ENCODE measurements around the gene HES2.
"Not testable (repeated sequence)": the region's sequence is repeated elsewhere in the genome, so short reads cannot be mapped to it uniquely, and the experiment has no call there.

HES2 gene

DNA sequence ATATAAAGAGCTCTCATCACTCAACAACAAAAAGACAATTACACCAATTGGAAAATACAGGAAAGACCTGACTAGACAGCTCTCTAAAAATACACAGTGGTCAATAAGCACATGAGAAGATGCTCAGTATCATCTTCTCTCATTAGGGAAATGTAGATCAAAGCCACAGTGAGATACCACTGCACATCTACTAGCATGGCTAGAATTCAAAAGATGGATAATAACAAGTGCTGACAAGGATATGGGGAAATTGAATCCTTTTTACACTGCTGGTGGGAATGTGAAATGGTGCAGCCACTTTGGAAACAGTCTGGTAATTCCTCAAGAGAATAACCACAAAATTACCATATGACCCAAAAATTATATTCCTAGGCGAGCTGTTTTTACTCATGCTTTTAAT is 35.6 kb downstream of the HES2 start:
- no peak for DNase-seq

- no peak for DNase-seq
Observed at GRCh38 chr1:6380037-6380436, 39.7 kb downstream of the HES2 start.

DNA sequence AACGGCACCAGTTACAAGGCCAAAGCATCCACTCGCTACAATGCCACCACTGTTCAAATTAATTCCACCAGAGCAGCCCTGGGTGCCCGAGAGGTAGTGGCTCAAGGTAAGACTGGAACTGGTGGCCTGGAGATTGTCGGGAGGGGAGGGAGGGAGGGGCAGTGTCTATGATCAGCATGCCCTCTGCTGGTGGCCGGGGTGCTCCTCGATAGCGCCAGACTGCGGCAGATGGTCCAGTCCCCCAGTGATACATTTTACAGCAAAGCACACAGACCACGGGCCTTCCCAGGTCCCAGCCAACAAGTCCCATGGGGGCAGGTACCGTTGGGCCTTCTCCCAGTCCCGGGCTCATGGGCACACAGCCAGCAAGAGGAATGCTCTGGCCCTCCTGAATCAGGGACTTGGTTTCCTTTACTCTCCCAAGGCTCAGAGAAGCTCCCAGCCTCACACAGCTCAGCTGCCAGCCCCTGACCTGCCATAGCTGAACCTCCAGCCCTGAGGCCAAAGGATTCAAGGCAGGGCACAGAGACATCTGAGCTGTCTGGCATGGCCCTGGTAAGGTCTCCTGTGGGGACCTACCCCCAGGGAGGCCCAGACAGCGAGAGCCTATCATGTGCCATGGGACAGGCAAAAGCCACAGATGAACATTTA is 41.5 kb downstream of the HES2 start:
- no peak for DNase-seq

DNA sequence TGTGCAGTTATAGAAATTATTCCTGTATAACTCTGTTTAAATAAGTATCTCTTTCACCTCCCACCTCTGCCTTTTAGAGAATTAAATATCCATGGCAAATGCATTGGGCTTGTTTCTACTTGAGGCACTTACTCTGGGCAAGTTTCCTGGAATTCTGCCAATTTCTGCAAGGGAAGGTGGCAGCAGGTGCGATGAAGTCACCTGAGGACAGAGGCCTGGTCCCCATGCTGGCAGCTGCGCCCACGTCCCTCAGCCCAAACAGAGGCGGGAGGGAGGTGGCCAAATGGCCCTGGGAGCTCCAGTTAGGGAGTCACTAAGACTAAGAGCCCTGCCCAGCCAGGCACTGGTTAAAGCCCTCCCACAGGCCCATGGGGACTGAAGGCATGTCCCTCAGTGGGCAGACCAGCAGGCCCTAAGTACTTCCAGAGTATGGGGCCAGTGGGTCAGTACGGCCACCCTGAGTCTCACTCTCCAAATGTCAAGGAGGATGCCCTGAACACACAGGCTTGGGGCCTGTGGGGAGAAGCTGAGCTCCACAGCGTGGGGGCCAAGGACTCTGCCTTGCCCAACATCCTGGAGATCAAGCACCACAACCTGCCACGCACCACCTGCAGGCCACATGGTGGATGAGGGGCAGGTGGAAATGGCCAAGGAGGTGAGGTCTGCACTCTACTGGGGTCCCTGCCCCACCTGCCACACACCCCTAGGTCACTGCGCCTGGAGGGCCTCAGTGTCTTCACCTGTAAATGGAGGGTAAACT is 45.6 kb downstream of the HES2 start:
- no peak for DNase-seq

- DNase-seq: not testable (repeated sequence)
Observed at GRCh38 chr1:6372236-6372635, 47.5 kb downstream of the HES2 start.

DNA sequence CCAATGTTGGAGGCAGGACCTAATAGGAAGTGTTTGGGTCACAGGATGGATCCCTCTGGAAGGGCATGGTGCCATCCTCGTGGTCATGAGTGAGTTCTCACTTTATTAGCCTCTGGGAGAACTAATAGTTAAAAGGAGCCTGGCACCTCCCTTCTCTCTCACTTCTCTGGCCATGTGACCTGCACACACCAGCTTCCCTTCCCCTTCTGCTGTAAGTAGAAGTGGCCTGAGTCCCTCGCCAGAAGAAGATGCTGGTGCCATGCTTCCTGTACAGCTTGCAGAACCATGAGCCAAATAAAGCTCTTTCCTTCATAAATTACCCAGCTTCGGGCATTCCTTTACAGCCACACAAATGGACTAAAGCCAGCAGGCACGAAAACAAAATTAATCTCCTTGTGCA is 49.7 kb downstream of the HES2 start:
- no peak for DNase-seq

DNA sequence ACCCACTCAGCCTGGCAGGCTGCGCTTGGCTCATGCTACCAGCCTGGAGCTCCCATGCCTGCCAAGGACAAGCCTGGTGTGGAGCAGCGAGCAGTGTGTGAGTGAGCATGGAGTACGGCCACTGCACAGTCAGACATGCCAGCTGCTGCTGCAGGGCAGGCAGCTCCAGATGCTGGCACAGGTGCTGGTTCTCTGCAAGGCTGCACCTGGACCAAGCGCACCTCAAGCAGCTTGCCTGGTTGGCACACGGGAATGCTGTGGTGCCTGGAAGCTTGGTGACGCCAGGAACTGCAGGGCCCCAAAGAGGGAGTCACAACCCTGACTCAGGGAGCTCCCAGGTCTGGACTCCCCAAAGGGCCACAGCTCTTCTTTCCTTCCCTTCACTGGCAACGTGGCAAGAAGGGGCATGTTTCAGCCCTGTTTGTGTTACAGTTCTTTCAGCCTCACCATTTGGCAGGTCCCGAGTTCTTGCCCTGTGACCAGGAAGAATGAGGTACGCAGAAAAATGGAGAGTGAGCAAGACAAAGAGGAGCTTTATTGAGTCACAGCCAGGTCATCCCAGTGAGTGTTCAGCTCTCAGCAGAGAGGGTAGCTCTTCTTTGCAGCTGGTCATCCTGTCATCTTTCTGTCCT is 52.2 kb downstream of the HES2 start:
- DNase-seq: no peak

DNA sequence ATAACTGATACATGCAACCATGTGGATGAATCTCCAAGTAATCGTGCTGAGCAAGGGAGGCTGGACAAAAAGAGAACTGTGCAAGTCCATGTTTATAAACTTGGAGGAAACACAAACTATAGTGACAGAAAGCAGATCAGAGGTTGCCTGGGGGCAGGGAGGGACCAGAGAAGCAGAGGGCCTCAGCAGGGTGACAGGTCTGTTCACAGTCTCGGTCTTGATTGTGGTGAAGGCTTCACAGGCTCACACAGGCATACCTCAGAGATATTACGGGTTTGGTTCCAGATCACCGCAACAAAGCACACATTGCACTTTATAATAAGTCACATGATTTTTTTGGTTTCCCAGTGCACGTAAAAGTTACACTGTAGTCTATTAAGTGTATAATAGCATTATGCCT is 54.7 kb downstream of the HES2 start:
- DNase-seq: no peak

DNA sequence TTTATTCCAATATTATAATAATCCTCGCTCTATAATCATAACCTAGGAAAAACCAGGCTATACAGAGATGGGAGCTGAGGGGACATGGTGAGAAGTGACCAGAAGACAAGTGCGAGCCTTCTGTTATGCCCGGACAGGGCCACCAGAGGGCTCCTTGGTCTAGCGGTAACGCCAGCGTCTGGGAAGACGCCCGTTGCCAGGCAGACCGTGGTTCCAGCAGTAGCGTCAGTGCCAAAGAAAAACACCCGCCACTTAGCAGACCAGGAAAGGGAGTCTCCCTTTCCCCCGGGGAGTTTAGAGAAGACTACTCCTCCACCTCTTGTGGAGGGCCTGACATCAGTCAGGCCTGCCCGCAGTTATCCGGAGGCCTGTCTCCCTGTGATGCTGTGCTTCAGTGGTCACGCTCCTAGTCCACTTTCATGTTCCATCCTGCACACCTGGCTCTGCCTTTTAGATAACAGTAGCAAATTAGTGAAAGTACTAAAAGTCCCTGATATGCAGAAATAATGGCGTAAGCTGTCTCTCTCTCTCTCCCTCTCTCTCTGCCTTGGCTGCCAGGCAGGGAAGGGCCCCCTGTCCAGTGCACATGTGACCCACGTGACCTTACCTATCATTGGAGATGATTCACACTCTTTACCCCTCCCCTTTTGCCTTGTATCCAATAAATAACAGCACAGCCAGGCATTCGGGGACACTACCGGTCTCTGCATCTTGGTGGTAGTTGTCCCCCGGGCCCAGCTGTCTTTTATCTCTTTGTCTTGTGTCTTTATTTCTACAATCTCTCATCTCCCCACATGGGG is 56.4 kb downstream of the HES2 start:
- not testable (repeated sequence) for DNase-seq

Data from cortex of kidney (tissue), 1 donor.